HepG2 (cell line): ENCODE data around the gene ARL8A. TPM values are rescaled to one million over a fixed set of nuclear protein-coding genes. Genes with fewer than 3 reads are reported as not detected.

Experiments used
- ASH2L ChIP-seq: fragments of 300-600, 200-600 bp; sonication (generic); IDR thresholded peaks from 2 replicates; pipeline ENCODE4 v1.7.0; 2017; ENCODE audit warnings: low read depth, mild to moderate bottlenecking, moderate library complexity, mixed read lengths, low read length; ENCODE audit not compliant: insufficient read length
- ATF7-NPFF ChIP-seq: sonication (generic); formaldehyde crosslinking; IDR thresholded peaks from 2 replicates; pipeline ENCODE4 v1.8.1; 2023; ENCODE audit warnings: mild to moderate bottlenecking, low read depth, missing genetic modification reagents, moderate library complexity
- GATAD2A ChIP-seq: IDR thresholded peaks from 2 replicates; pipeline ENCODE4 v1.6.1; 2016
- KLF16 ChIP-seq, 2 experiments: sonication (generic) in 1 of 2; formaldehyde crosslinking in 1 of 2; IDR thresholded peaks; 2 replicates each; pipeline versions ENCODE4 v1.6.1 to v1.8.0; 2016 to 2023; ENCODE audit warnings: missing genetic modification reagents in 2 of 2, missing compliant biosample characterization in 1 of 2
- MYNN ChIP-seq: sonication (generic); formaldehyde crosslinking; IDR thresholded peaks from 2 replicates; pipeline ENCODE4 v1.4.0; 2020; ENCODE audit warnings: mild to moderate bottlenecking, low read depth, missing genetic modification reagents
- NR2C2 ChIP-seq: sonication (generic); formaldehyde crosslinking; IDR thresholded peaks from 2 replicates; pipeline ENCODE4 v1.4.0; 2020; ENCODE audit warnings: missing genetic modification reagents, mild to moderate bottlenecking, moderate library complexity, borderline replicate concordance
- REPIN1 ChIP-seq: sonication (generic); formaldehyde crosslinking; IDR thresholded peaks from 2 replicates; pipeline ENCODE4 v1.8.0; 2022; ENCODE audit warnings: missing genetic modification reagents, low read depth, mild to moderate bottlenecking, borderline replicate concordance
- SMC3 ChIP-seq: IDR thresholded peaks from 2 replicates; pipeline ENCODE4 v1.6.1; 2011; ENCODE audit warnings: low read length, improper control_type of control experiment
- SNAI1 ChIP-seq: sonication (generic); formaldehyde crosslinking; IDR thresholded peaks from 2 replicates; pipeline ENCODE4 v1.5.0; 2020; ENCODE audit warnings: mild to moderate bottlenecking, missing genetic modification reagents, borderline replicate concordance
- TMF1 ChIP-seq: sonication (generic); formaldehyde crosslinking; IDR thresholded peaks from 2 replicates; pipeline ENCODE4 v1.8.1; 2022; ENCODE audit warnings: low read depth, missing genetic modification reagents
- ZFP1 ChIP-seq: IDR thresholded peaks from 2 replicates; pipeline ENCODE4 v1.6.1; 2016
- ZFYVE20 ChIP-seq: sonication (generic); formaldehyde crosslinking; IDR thresholded peaks from 2 replicates; pipeline ENCODE4 v1.8.0; 2023; ENCODE audit warnings: low read depth, mild to moderate bottlenecking, moderate library complexity, missing genetic modification reagents, borderline replicate concordance
- ZNF225 ChIP-seq: sonication (generic); formaldehyde crosslinking; IDR thresholded peaks from 2 replicates; pipeline ENCODE4 v1.4.0; 2020; ENCODE audit warnings: mild to moderate bottlenecking, missing genetic modification reagents
- ZNF235 ChIP-seq: sonication (generic); formaldehyde crosslinking; IDR thresholded peaks from 2 replicates; pipeline ENCODE4 v1.8.1; 2023; ENCODE audit warnings: mild to moderate bottlenecking, missing genetic modification reagents, borderline replicate concordance
- ZNF317 ChIP-seq: sonication (generic); formaldehyde crosslinking; IDR thresholded peaks from 2 replicates; pipeline ENCODE4 v1.5.0; 2020; ENCODE audit warnings: mild to moderate bottlenecking, missing genetic modification reagents
- ZNF382 ChIP-seq: sonication (generic); formaldehyde crosslinking; IDR thresholded peaks from 2 replicates; pipeline ENCODE4 v1.5.0; 2020; ENCODE audit warnings: missing genetic modification reagents, mild to moderate bottlenecking, borderline replicate concordance
- ZNF607 ChIP-seq: sonication (generic); formaldehyde crosslinking; IDR thresholded peaks from 2 replicates; pipeline ENCODE4 v1.5.1; 2020; ENCODE audit warnings: missing genetic modification reagents, mild to moderate bottlenecking, borderline replicate concordance
- ZNF775 ChIP-seq: sonication (generic); formaldehyde crosslinking; IDR thresholded peaks from 2 replicates; pipeline ENCODE4 v1.4.0; 2020; ENCODE audit warnings: missing genetic modification reagents, mild to moderate bottlenecking, moderate library complexity, borderline replicate concordance
- polyA plus RNA-seq, 8 experiments: library from polyadenylated mRNA; depleted of rRNA in 3 of 8; stranded (reverse) in 7 of 8; unstranded in 1 of 8; fragments of >200 nt; fragmentation: Illumina TruSeq in 4 of 8; extraction: Trizol in 4 of 8; gene quantifications; 2 replicates each; pipeline versions ENCODE4 v1.2.1 to v1.2.3, GENCODE V29; 2011 to 2016; ENCODE audit warnings: low read depth in 4 of 8, missing spikeins in 1 of 8, mixed read lengths in 1 of 8; ENCODE audit not compliant: insufficient read depth in 1 of 8
- total RNA-seq, 5 experiments: library from RNA; depleted of rRNA; stranded (reverse); fragments of >200 nt; fragmentation: Illumina TruSeq; extraction: Trizol; gene quantifications; 2 replicates each; pipeline ENCODE4 v1.2.3, GENCODE V29; 2016; ENCODE audit warnings: low read depth in 1 of 5
- TF ChIP-seq, protein P1 (sequence below): sonication (generic); formaldehyde crosslinking; IDR thresholded peaks from 2 replicates; pipeline ENCODE4 v1.4.0; 2020; ENCODE audit warnings: missing genetic modification reagents
- TF ChIP-seq, protein P2 (sequence below): sonication (generic); formaldehyde crosslinking; IDR thresholded peaks from 2 replicates; pipeline ENCODE4 v1.4.0; 2020; ENCODE audit warnings: mild to moderate bottlenecking, low read depth, missing genetic modification reagents
- TF ChIP-seq, protein P3 (sequence below), 2 experiments: sonication (generic) in 1 of 2; formaldehyde crosslinking in 1 of 2; IDR thresholded peaks; 2 replicates each; pipeline versions ENCODE4 v1.6.1 to v1.9.0; 2014 to 2022; ENCODE audit warnings: antibody characterized with exemption in 1 of 2, borderline replicate concordance in 1 of 2, inconsistent platforms in 1 of 2, low read depth in 1 of 2, missing genetic modification reagents in 1 of 2

ARL8A gene
- total and polyA plus RNA-seq, 2 of the 13 experiments (the other 11 are each of a cell fraction or from before 2014, with no cell fraction given) = 2.7 to 23.4 TPM

DNA sequence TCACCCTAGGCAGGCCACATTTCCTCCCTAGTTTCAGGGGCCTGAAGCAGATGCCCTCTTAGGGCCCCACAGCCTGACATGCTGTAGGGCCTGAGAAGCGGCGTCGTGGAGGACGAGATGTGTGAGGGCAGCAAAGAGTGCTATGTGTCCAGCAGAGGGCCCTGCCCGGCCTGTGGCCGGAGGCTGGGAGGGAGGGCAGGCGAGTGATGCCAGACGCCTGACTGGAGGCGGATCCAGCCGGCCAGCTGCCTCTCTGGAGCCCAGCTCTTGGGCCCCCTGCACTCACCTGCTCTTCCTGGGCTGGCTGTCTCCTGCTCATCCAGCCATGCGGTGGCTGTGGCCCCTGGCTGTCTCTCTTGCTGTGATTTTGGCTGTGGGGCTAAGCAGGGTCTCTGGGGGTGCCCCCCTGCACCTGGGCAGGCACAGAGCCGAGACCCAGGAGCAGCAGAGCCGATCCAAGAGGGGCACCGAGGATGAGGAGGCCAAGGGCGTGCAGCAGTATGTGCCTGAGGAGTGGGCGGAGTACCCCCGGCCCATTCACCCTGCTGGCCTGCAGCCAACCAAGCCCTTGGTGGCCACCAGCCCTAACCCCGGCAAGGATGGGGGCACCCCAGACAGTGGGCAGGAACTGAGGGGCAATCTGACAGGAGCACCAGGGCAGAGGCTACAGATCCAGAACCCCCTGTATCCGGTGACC, 21.8 kb downstream of the ARL8A start, which contains the start of gene GPR37L1 (continued):
- TF ChIP-seq ASH2L (no peak), TMF1 (CRISPR knock-in tag) (no peak), MYNN (CRISPR knock-in tag) (no peak), SNAI1 (CRISPR knock-in tag) (no peak), ZNF317 (no peak), GATAD2A (CRISPR knock-in tag) (0 out of 2 replicates have a peak, but pooled peaks have one; percentile 29), ZNF225 (no peak), ZNF775 (CRISPR knock-in tag) (no peak), REPIN1 (CRISPR knock-in tag) (no peak), ZFP1 (no peak), ZFYVE20 (CRISPR knock-in tag) (no peak), KLF16 (CRISPR knock-in tag; IDR thresholded peaks at IDR 0.05) (no peak), ZNF607 (CRISPR knock-in tag) (no peak), SMC3 (peak; percentile 32; the same call in 1 of the 2 replicates), ZNF382 (CRISPR knock-in tag) (no peak), ZNF235 (no peak), NR2C2 (no peak), ATF7-NPFF (no peak)
- TF ChIP-seq, protein P1, sequence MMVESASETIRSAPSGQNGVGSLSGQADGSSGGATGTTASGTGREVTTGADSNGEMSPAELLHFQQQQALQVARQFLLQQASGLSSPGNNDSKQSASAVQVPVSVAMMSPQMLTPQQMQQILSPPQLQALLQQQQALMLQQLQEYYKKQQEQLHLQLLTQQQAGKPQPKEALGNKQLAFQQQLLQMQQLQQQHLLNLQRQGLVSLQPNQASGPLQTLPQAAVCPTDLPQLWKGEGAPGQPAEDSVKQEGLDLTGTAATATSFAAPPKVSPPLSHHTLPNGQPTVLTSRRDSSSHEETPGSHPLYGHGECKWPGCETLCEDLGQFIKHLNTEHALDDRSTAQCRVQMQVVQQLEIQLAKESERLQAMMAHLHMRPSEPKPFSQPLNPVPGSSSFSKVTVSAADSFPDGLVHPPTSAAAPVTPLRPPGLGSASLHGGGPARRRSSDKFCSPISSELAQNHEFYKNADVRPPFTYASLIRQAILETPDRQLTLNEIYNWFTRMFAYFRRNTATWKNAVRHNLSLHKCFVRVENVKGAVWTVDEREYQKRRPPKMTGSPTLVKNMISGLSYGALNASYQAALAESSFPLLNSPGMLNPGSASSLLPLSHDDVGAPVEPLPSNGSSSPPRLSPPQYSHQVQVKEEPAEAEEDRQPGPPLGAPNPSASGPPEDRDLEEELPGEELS = no peak
- TF ChIP-seq, protein P2, sequence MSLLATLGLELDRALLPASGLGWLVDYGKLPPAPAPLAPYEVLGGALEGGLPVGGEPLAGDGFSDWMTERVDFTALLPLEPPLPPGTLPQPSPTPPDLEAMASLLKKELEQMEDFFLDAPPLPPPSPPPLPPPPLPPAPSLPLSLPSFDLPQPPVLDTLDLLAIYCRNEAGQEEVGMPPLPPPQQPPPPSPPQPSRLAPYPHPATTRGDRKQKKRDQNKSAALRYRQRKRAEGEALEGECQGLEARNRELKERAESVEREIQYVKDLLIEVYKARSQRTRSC (CRISPR knock-in tag) = no peak
- TF ChIP-seq, protein P3, sequence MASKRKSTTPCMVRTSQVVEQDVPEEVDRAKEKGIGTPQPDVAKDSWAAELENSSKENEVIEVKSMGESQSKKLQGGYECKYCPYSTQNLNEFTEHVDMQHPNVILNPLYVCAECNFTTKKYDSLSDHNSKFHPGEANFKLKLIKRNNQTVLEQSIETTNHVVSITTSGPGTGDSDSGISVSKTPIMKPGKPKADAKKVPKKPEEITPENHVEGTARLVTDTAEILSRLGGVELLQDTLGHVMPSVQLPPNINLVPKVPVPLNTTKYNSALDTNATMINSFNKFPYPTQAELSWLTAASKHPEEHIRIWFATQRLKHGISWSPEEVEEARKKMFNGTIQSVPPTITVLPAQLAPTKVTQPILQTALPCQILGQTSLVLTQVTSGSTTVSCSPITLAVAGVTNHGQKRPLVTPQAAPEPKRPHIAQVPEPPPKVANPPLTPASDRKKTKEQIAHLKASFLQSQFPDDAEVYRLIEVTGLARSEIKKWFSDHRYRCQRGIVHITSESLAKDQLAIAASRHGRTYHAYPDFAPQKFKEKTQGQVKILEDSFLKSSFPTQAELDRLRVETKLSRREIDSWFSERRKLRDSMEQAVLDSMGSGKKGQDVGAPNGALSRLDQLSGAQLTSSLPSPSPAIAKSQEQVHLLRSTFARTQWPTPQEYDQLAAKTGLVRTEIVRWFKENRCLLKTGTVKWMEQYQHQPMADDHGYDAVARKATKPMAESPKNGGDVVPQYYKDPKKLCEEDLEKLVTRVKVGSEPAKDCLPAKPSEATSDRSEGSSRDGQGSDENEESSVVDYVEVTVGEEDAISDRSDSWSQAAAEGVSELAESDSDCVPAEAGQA (IDR thresholded peaks at IDR 0.05; ENCODE audit: low read depth) = no peak
- TF ChIP-seq, protein P3 (CRISPR knock-in tag; IDR thresholded peaks at IDR 0.05; ENCODE audit: borderline replicate concordance) = no peak
